KG1 (cell line): ENCODE results near the gene PDE10A.
"Not testable (repeated sequence)": the region's sequence is repeated elsewhere in the genome, so short reads cannot be mapped to it uniquely, and the experiment has no call there.

Source experiments
- DNase-seq: peaks from one replicate; lab custom pipeline; 2025; lab: John Stamatoyannopoulos, UW

Gene PDE10A

GRCh38 chr6:165586706-165587105 lies 76.3 kb downstream of the PDE10A start:
- no peak for DNase-seq

GRCh38 chr6:165585060-165585459 lies 78.0 kb downstream of the PDE10A start:
- no peak for DNase-seq

- no peak for DNase-seq
Observed at GRCh38 chr6:165584541-165584940, 78.5 kb downstream of the PDE10A start.

- DNase-seq: no peak
Observed at GRCh38 chr6:165581678-165582077, 81.4 kb downstream of the PDE10A start.

GRCh38 chr6:165580136-165580535 lies 82.9 kb downstream of the PDE10A start:
- no peak for DNase-seq

- no peak for DNase-seq
Observed at GRCh38 chr6:165579151-165579550, 83.9 kb downstream of the PDE10A start.

- no peak for DNase-seq
Observed at GRCh38 chr6:165577556-165577955, 85.5 kb downstream of the PDE10A start.

- no peak for DNase-seq
Observed at GRCh38 chr6:165575158-165575549, 87.9 kb downstream of the PDE10A start.

GRCh38 chr6:165574220-165575157 lies 88.6 kb downstream of the PDE10A start:
- no peak for DNase-seq

GRCh38 chr6:165573671-165574070 lies 89.4 kb downstream of the PDE10A start:
- no peak for DNase-seq

- DNase-seq: no peak
Observed at GRCh38 chr6:165571721-165572132, 91.3 kb downstream of the PDE10A start.

GRCh38 chr6:165571068-165571682 lies 91.9 kb downstream of the PDE10A start:
- DNase-seq: no peak

GRCh38 chr6:165568326-165568725 lies 94.7 kb downstream of the PDE10A start:
- no peak for DNase-seq

- no peak for DNase-seq
Observed at GRCh38 chr6:165566088-165566828, 96.8 kb downstream of the PDE10A start.

GRCh38 chr6:165562421-165563090 lies 100.5 kb downstream of the PDE10A start:
- peak; percentile 1 for DNase-seq

- no peak for DNase-seq
Observed at GRCh38 chr6:165559632-165560031, 103.4 kb downstream of the PDE10A start.

- not testable (repeated sequence) for DNase-seq
Observed at GRCh38 chr6:165558097-165558496, 104.9 kb downstream of the PDE10A start.

- no peak for DNase-seq
Observed at GRCh38 chr6:165557674-165558073, 105.4 kb downstream of the PDE10A start.

GRCh38 chr6:165556116-165556843 lies 106.8 kb downstream of the PDE10A start:
- DNase-seq: no peak

- DNase-seq: not testable (repeated sequence)
Observed at GRCh38 chr6:165554644-165555043, 108.4 kb downstream of the PDE10A start.

GRCh38 chr6:165552248-165552736 lies 110.7 kb downstream of the PDE10A start:
- DNase-seq: no peak
